Caco-2 (cell line): ENCODE data around the gene ARSB. TPM values are rescaled to one million over a fixed set of nuclear protein-coding genes. Genes with fewer than 3 reads are reported as not detected.
A peak's percentile ranks its signal among the peaks of the same experiment; 100 is the strongest.

Source experiments
- BruUV-seq: library from RNA; stranded (reverse); fragments of 400-500 nt; replicated peaks from 2 replicates; lab custom pipeline; 2021; lab: Mats Ljungman, UMichigan
- CTCF ChIA-PET: fragments of 300-600 bp; sonication (Branson Sonifier 250); formaldehyde crosslinking; loops from one replicate; lab custom pipeline; 2022; ENCODE audit warnings: antibody characterized with exemption; lab: Charles Lee
- POLR2A ChIA-PET: fragments of 300-600 bp; sonication (Branson Sonifier 250); formaldehyde crosslinking; loops from one replicate; lab custom pipeline; 2022; ENCODE audit warnings: antibody characterized with exemption; lab: Charles Lee
- DNase-seq, 2 experiments: peaks; one replicate each; pipeline versions ENCODE4 v3.0.0 to v3.0.0-alpha.2; 2020 to 2022
- H3K27me3 ChIP-seq: replicated peaks from 2 replicates; pipeline ENCODE4 v1.6.0; 2011; ENCODE audit warnings: low read length; ENCODE audit not compliant: control insufficient read depth, insufficient read depth
- H3K36me3 ChIP-seq: 2 replicates; pipeline ENCODE4 v1.5.1; 2011; ENCODE audit warnings: low read length; ENCODE audit not compliant: control insufficient read depth, insufficient read depth
- H3K4me1 ChIP-seq: fragments of 250-450 bp; sonication (Bioruptor Pico); 2 replicates; pipeline ENCODE4 v1.5.1; 2020; ENCODE audit warnings: mild to moderate bottlenecking
- H3K4me3 ChIP-seq: 2 replicates; pipeline ENCODE4 v1.5.1; 2011; ENCODE audit warnings: low read depth, mild to moderate bottlenecking, control low read depth, low read length
- H3K9me3 ChIP-seq: fragments of 250-450 bp; sonication (Bioruptor Pico); 2 replicates; pipeline ENCODE4 v1.5.1; 2020; ENCODE audit warnings: mild to moderate bottlenecking, moderate library complexity
- H3K27ac Mint-ChIP-seq: one replicate; pipeline ENCODE4 v1.8.0; 2022; ENCODE audit warnings: mixed read lengths; ENCODE audit not compliant: unreplicated experiment
- H3K27me3 Mint-ChIP-seq: one replicate; pipeline ENCODE4 v1.8.0; 2022; ENCODE audit warnings: mixed read lengths; ENCODE audit not compliant: insufficient read depth, unreplicated experiment
- H3K36me3 Mint-ChIP-seq: one replicate; pipeline ENCODE4 v1.8.0; 2022; ENCODE audit warnings: mild to moderate bottlenecking, mixed read lengths; ENCODE audit not compliant: insufficient read depth, unreplicated experiment
- H3K4me1 Mint-ChIP-seq: one replicate; pipeline ENCODE4 v1.8.0; 2022; ENCODE audit warnings: low read depth, mixed read lengths; ENCODE audit not compliant: unreplicated experiment
- H3K4me3 Mint-ChIP-seq: one replicate; pipeline ENCODE4 v1.8.0; 2022; ENCODE audit warnings: mild to moderate bottlenecking, moderate library complexity, mixed read lengths; ENCODE audit not compliant: unreplicated experiment
- H3K9me3 Mint-ChIP-seq: one replicate; pipeline ENCODE4 v1.8.0; 2022; ENCODE audit warnings: mixed read lengths; ENCODE audit not compliant: unreplicated experiment
- intact Hi-C: fragments of 100-400 bp; cut with micrococcal nuclease; formaldehyde crosslinking; loops from one replicate; pipeline ENCODE4 v1.10.0; 2022; ENCODE audit not compliant: unreplicated experiment
- total RNA-seq: library from RNA; stranded (reverse); gene quantifications from 2 replicates; pipeline ENCODE4 v1.2.3, GENCODE V29; 2022
- TF ChIP-seq, protein P1 (sequence below), 2 experiments: fragments of 200-600 bp in 1 of 2; IDR thresholded peaks; 1 replicate in 1 of 2; 2 replicates in 1 of 2; pipeline versions ENCODE4 v1.5.1 to v1.8.0; 2011 to 2022; ENCODE audit warnings: antibody characterized with exemption in 1 of 2, control low read depth in 1 of 2, inconsistent platforms in 1 of 2, low read depth in 1 of 2, low read length in 1 of 2, mild to moderate bottlenecking in 1 of 2, moderate library complexity in 1 of 2; ENCODE audit not compliant: insufficient read depth in 1 of 2, severe bottlenecking in 1 of 2, unreplicated experiment in 1 of 2

The ARSB gene
- total RNA-seq, 1 experiment from 2014 or later, result 17.4 TPM

DNA sequence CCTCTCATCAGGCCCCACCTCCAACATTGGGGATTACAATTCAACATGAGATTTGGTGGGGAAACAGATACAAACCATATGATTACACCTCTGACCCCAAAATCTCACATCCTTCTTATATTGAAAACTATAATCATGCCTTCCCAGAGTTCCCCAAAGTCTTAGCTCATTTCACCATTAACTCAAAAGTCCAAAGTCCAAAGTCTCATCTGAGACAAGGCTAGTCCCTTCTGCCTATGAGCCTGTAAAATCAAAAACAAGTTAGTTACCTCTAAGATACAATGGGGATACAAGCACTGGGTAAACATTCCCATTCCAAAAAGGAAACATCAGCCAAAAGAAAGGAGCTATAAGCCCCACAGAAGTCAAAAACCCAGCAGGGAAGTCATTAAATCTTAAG, 26.8 kb upstream of the ARSB start:
- TF ChIP-seq, protein P1, sequence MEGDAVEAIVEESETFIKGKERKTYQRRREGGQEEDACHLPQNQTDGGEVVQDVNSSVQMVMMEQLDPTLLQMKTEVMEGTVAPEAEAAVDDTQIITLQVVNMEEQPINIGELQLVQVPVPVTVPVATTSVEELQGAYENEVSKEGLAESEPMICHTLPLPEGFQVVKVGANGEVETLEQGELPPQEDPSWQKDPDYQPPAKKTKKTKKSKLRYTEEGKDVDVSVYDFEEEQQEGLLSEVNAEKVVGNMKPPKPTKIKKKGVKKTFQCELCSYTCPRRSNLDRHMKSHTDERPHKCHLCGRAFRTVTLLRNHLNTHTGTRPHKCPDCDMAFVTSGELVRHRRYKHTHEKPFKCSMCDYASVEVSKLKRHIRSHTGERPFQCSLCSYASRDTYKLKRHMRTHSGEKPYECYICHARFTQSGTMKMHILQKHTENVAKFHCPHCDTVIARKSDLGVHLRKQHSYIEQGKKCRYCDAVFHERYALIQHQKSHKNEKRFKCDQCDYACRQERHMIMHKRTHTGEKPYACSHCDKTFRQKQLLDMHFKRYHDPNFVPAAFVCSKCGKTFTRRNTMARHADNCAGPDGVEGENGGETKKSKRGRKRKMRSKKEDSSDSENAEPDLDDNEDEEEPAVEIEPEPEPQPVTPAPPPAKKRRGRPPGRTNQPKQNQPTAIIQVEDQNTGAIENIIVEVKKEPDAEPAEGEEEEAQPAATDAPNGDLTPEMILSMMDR (IDR thresholded peaks at IDR 0.05; ENCODE audit: insufficient read depth in 1 of 2, low read depth in 1 of 2, low read length in 1 of 2, severe bottlenecking in 1 of 2, unreplicated experiment in 1 of 2), result no peak
- no peaks in the 10 kb centered on the region for H3K4me1 ChIP-seq
- no peaks in the 10 kb centered on the region for H3K36me3 ChIP-seq
- Mint-ChIP-seq H3K4me1 (peaks cover 10% of the 10 kb centered on the region), H3K27me3 (peaks cover 3% of the 10 kb centered on the region), H3K27ac (no peak overlapping the region), H3K36me3 (no peaks in the 10 kb centered on the region), H3K9me3 (peaks cover 13% of the 10 kb centered on the region), H3K4me3 (no peak overlapping the region)
- no peaks in the 10 kb centered on the region for H3K27me3 ChIP-seq
- intact Hi-C loops, result no loop called here
- DNase-seq, result no peak
- CTCF ChIA-PET, result no interaction called here
- H3K9me3 ChIP-seq, result no peaks in the 10 kb centered on the region
- POLR2A ChIA-PET, result no interaction called here
- no TSS peak for BruUV-seq
- no peak overlapping the region for H3K4me3 ChIP-seq

- no peaks in the 10 kb centered on the region for H3K9me3 ChIP-seq
- Mint-ChIP-seq H3K27ac (no peak overlapping the region), H3K9me3 (peaks cover 13% of the 10 kb centered on the region), H3K36me3 (no peaks in the 10 kb centered on the region), H3K4me3 (no peak overlapping the region), H3K27me3 (no peaks in the 10 kb centered on the region), H3K4me1 (peaks cover 10% of the 10 kb centered on the region)
- POLR2A ChIA-PET, result no interaction called here
- no peak overlapping the region for H3K4me3 ChIP-seq
- TF ChIP-seq, protein P1 (IDR thresholded peaks at IDR 0.05; ENCODE audit: insufficient read depth in 1 of 2, low read depth in 1 of 2, low read length in 1 of 2, severe bottlenecking in 1 of 2, unreplicated experiment in 1 of 2), result peak in 1 of 2 experiments; percentile 8
- H3K4me1 ChIP-seq, result no peaks in the 10 kb centered on the region
- BruUV-seq, result no TSS peak
- CTCF ChIA-PET, result no interaction called here
- intact Hi-C loops, result no loop called here
- H3K27me3 ChIP-seq, result no peaks in the 10 kb centered on the region
- H3K36me3 ChIP-seq, result no peaks in the 10 kb centered on the region
- DNase-seq, result no peak
These were observed 26.2 kb upstream of the ARSB start for GRCh38 chr5:79011219-79011836.

DNA sequence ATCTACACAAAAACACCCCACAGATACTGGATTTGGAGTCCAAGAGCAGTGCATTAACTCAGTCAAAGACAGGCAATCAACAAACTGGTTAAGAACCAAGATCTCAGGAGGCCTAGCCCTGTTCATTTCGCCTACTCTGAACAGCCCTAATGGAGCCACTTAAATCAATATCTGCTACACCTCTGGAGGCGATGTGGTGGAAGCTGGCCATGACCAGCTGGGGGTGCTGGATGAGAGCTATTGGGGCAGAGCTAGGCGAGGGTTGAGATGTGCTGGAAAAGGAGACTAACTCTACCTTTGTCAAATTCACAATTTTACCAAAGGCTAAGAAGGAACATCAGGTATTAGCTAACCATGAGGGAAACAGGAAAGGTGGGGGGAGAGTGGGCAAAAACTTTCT, 23.3 kb upstream of the ARSB start:
- Histone ChIP-seq H3K36me3 (no peaks in the 10 kb centered on the region), H3K4me1 (no peaks in the 10 kb centered on the region), H3K27me3 (no peaks in the 10 kb centered on the region; the same call in 1 of the 2 replicates), H3K4me3 (no peak overlapping the region), H3K9me3 (no peaks in the 10 kb centered on the region)
- CTCF ChIA-PET, result interaction anchor here (0.9 kb wide), 1 partner anchor 17 kb away, joined by 3 read pairs; no protein-coding TSS in a partner anchor
- Mint-ChIP-seq H3K9me3 (peaks cover 8% of the 10 kb centered on the region), H3K36me3 (no peaks in the 10 kb centered on the region), H3K27ac (no peak overlapping the region), H3K27me3 (peaks cover under 1% of the 10 kb centered on the region), H3K4me3 (no peak overlapping the region), H3K4me1 (no peaks in the 10 kb centered on the region)
- POLR2A ChIA-PET, result no interaction called here
- TF ChIP-seq, protein P1 (IDR thresholded peaks at IDR 0.05; ENCODE audit: insufficient read depth in 1 of 2, low read depth in 1 of 2, low read length in 1 of 2, severe bottlenecking in 1 of 2, unreplicated experiment in 1 of 2), result no peak
- BruUV-seq, result no TSS peak
- intact Hi-C loops, result no loop called here
- no peak for DNase-seq
